Left ventricle myocardium superior (tissue), 1 donor: Measurements from ENCODE around the gene SMAP1. TPM values are rescaled to one million over a fixed set of nuclear protein-coding genes. Genes with fewer than 3 reads are reported as not detected.

ENCODE experiments used
- ATAC-seq: fragments of 200-7000 bp; cut with Tn5 transposase; one replicate; pipeline ENCODE4 v1.9.1; 2020; ENCODE audit warnings: mild to moderate bottlenecking, moderate library complexity
- DNase-seq: peaks from one replicate; pipeline ENCODE4 v3.0.0-alpha.2; 2020
- intact Hi-C: fragments of 100-400 bp; cut with micrococcal nuclease; formaldehyde crosslinking; loops from one replicate; pipeline ENCODE4 v1.11.0; 2022
- long read RNA-seq: library from polyadenylated mRNA; unstranded; transcript quantifications from one replicate; pipeline ENCODE4 v2.0.0, GENCODE V29; 2021
- total RNA-seq: library from RNA; stranded (reverse); fragmentation: NEBNext Ultra II Directional; extraction: Animal tissue kit (Norgen Biotek cat#: 25700); gene quantifications from one replicate; pipeline ENCODE4 v1.2.1, GENCODE V29; 2021
- donor health status: DM: no; HTN: yes; CAD: no; lungs with severe emphysema.

Gene SMAP1
- 32.2 TPM for total RNA-seq
- long read RNA-seq, transcript SMAP1-203 (11 exons, 3,333 nt): major isoform, 65 of 88 reads
- long read RNA-seq, partial matches to known transcripts: 4 of 88 reads
- long read RNA-seq, other reads (novel, unspliced or antisense): 15 of 88 reads

- intact Hi-C loops: loop anchor here (10.0 kb wide), 1 partner anchor 103 kb away; the partner anchor contains the start of gene SDHAF4
- DNase-seq: peak; percentile 98
- peak; percentile 98 for ATAC-seq
These were observed at the start of gene SMAP1 for GRCh38 chr6:70667711-70668498. TSS of gene SMAP1 (plus strand) at chr6:70667883. CDS start at chr6:70668024, 141 bp downstream.

- intact Hi-C loops: no loop called here
- ATAC-seq (no peak), DNase-seq (no peak)
These were observed 46.9 kb upstream of the SMAP1 start for GRCh38 chr6:70620746-70621145.

- intact Hi-C loops: no loop called here
- DNase-seq (no peak), ATAC-seq (no peak)
These were observed 45.2 kb upstream of the SMAP1 start for GRCh38 chr6:70622461-70622860.

DNA sequence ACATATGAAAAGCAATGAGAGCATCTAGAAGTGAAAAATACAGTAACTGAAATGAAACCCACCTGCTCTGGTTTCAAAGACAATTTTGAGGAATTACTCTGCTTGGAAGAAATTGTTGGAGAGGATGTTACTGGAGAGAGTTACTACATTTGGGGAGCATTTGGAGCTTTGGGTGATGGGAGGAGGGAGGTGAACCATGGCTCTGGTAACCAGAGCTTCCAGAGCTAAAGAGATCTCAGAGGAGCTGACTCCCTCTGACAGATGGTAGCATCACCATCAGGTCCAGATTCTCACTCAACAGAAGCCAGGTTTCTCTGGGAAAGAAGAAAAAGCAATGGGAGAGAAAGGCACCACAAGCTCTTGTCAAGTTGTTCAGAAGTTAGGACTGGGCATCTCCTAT is 42.2 kb upstream of the SMAP1 start:
- DNase-seq (no peak), ATAC-seq (no peak)
- intact Hi-C loops: no loop called here

DNA sequence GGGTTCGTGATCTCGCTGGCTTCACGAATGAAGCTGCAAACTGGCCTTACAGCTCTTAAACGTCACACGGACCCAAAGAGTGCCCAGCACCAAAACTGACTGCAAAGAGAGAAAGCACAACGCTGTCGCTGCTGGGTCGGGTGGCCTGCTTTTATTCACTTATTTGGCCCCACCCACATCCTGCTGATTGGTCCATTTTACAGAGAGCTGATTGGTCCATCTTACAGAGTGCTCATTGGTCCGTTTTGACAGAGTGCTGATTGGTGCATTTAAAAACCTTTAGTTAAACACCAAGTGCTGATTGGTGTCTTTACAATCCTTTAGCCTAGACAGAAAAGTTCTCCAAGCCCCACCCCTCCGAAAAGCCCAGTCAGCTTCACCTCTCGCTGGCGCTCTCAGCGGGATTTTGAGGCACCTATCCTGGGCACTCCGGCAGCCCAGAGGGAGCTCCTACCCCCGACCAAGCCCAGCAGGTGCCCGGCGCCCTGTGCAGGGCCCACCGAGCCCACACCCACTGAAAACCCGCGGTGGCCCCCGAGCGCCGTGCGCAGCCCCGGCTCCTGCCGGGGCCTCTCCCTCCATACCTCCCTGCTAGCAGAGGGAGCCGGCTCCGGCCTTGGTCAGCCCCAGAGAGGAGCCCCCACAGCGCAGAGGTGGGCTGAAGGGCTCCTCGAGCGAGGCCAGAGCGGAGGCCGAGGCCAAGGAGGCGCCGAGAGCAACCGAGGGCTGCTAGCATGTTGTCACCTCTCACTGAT is 40.0 kb upstream of the SMAP1 start:
- intact Hi-C loops: no loop called here
- ATAC-seq (no peak), DNase-seq (no peak)

DNA sequence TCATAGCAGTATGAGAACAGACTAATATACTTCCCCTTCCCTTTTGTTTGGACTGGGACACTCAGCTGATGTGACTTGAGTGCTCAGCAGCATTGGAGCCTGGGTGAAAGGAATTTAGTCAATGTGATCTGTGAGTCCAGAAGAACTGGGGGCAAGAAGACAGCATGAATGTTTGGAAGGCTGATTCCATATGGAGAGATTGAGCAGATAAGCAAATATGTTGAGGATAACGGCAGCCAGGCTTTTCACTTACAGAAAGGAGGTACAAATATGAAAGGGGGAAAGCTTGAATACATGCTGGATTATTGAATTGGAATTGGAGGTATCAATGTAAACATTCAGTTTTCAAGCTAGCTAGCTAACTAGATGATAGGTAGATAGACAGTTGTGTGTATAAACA is 37.8 kb upstream of the SMAP1 start:
- no peak for ATAC-seq
- intact Hi-C loops: no loop called here
- DNase-seq: no peak

- intact Hi-C loops: no loop called here
- ATAC-seq (no peak), DNase-seq (no peak)
These were observed 33.8 kb upstream of the SMAP1 start for GRCh38 chr6:70633870-70634269.

- intact Hi-C loops: no loop called here
- no peak for ATAC-seq
- no peak for DNase-seq
These were observed 31.1 kb upstream of the SMAP1 start for GRCh38 chr6:70636596-70636995.

GRCh38 chr6:70638468-70638867 is 29.2 kb upstream of the SMAP1 start:
- intact Hi-C loops: no loop called here
- DNase-seq: no peak
- no peak for ATAC-seq

DNA sequence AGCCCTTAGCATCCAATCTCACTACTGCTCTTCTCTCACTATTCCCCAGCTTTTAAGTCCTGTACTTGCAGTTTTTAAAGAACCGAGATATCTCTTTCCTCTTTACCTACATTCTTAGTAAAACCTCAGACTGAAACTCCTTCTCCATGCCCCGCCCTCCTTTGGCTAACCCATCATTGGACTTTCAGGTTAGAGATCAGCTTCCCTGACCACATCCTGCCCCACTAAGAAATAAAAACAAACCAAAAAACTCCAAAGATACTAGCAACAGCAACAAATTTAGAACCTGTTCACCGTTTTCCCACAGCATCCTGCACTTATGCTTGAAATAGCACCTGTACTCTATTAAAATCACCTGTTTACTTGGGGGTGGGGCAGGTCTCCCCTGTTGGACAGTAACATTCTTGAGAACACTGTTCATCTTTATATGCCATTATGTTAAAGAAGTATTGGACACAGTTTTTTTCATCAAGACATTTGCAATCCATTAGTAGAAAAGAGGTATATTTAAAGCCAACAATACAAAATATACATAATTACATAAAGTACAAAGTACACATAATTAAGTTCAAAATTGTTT is 16.3 kb upstream of the SMAP1 start:
- DNase-seq (no peak), ATAC-seq (no peak)
- intact Hi-C loops: no loop called here

DNA sequence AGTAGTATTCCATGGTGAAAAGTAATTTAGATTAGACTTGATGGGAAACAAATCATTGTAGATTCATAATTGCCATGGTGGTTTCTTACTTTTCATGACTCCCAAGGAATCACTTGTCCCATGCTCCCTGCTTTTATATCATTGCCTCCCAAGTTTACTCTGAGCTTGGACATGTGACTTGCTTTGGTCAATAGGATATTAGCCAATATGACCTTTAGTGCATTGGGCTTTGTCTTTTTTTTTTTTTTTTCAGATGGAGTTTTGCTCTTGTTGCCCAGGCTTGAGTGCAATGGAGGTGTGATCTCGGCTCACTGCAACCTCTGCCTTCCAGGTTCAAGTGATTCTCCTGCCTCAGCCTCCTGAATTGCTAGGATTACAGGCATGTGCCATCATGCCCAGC is 15.5 kb upstream of the SMAP1 start:
- intact Hi-C loops: no loop called here
- DNase-seq (no peak), ATAC-seq (no peak)

GRCh38 chr6:70657706-70658105 is 10.0 kb upstream of the SMAP1 start:
- intact Hi-C loops: no loop called here
- no peak for DNase-seq

DNA sequence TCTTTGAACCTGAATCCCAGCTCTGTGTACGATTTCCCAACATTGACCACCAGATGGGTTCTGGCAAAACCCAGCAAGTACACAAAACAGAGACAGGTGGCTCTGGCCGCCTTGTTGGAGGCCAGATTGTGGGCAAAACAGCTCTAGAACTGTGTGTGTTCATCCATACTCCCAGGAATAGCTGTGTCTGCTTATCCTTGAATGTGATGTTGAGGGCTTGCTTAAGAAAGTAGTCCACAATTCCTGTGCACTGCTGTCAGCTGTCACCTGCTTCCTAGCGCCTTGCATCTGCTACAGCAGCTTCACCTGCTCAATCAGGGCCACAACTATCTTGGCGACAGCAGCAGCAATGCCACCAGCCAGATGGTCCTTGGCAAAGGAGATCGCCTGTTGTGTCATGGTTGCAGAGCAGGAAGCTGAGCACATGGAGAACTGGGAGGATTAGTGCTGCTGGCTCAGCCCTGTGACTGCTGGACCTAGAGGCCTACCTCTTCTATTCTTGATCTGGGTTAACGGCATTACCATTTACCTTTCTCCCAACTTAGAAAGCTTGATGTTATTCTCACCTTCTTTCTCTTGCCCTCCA is 3.7 kb upstream of the SMAP1 start:
- DNase-seq: no peak
- peak; percentile 1 for ATAC-seq
- intact Hi-C loops: loop anchor here (10.0 kb wide), 1 partner anchor 99 kb away; the partner anchor contains the start of gene SDHAF4

More at GRCh38 chr6:70657706-70658105, 10.0 kb upstream of the SMAP1 start:
- ATAC-seq: no peak

- ATAC-seq: no peak
These were observed 977 bp upstream of the SMAP1 start for GRCh38 chr6:70666706-70667105.

DNA sequence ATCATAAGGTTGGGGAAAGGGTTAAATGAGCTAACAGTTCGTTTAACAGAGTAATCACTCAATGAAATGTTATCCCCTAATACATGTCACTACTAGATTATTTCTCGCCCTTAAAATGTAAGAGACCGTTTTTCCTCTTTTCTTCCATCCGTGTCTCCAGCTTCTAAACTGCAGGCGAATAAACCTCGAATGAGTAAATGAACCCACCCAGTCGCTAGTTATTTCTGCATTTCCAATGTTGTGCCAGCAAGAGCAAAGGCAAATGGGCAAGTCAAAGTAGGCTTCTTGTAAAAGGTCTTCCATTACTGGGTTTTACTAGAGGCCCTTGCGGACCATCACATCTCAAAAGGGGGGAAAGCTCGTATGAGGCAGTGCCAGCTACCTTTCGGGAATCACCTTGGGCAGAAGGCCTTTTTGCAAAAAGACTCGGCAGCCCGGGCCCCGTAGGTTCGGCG is 400 bp upstream of the SMAP1 start:
- ATAC-seq (no peak), DNase-seq (no peak)
- intact Hi-C loops: loop anchor here (10.0 kb wide), 1 partner anchor 102 kb away; the partner anchor contains the start of gene SDHAF4

More at GRCh38 chr6:70666706-70667105, 977 bp upstream of the SMAP1 start:
- DNase-seq: no peak
- intact Hi-C loops: loop anchor here (10.0 kb wide), 1 partner anchor 102 kb away; the partner anchor contains the start of gene SDHAF4

GRCh38 chr6:70668499-70668812 is 773 bp downstream of the SMAP1 start:
- DNase-seq (no peak), ATAC-seq (peak; percentile 83)
- intact Hi-C loops: loop anchor here (10.0 kb wide), 1 partner anchor 104 kb away; the partner anchor contains the start of gene SDHAF4

DNA sequence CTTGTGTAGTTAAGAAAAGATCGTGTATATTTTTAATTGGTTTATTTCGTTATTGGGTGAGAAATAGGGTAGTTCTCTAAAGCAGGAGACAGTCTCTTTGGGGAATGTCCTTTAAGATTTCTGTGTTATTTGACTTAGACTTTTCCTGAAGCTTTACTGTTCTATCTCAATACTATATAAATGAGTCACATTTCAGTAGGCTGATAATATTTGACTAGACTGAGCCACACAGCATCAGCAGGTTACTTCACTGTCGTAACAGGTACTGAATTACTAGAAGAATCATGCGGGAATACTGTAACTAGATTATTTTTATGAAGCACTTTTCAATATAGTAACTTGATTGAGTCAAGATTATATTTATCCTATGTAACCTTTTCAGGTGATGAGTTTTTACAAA is 1.4 kb downstream of the SMAP1 start:
- ATAC-seq (no peak), DNase-seq (no peak)
- intact Hi-C loops: loop anchor here (10.0 kb wide), 1 partner anchor 104 kb away; the partner anchor contains the start of gene SDHAF4

GRCh38 chr6:70672549-70672948 is 4.9 kb downstream of the SMAP1 start:
- intact Hi-C loops: no loop called here
- ATAC-seq (no peak), DNase-seq (no peak)

DNA sequence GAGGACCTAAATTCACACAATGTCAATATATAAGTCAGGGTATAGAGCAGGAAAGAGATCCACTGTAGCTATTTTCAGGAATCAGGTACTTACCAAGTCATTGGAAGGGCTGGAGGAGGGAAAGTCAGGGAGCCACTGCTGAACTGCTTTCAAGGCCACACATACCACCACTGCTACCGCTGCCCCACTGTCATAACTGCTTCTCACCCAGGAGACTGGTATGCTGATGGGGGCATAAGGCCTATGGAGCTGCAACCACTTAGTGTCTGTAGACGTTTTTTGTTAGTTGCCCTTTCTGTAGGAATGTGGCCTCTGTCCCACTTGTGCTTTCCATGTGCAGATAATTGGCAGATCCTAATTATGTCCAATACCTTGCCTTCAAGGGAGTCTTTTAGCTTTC is 5.4 kb downstream of the SMAP1 start:
- ATAC-seq (peak; percentile 28), DNase-seq (no peak)
- intact Hi-C loops: no loop called here
